DMS79 (cell line): ENCODE measurements around the gene RXFP4.

Experiments used
- DNase-seq: peaks from one replicate; lab custom pipeline; 2025; lab: John Stamatoyannopoulos, UW

The RXFP4 gene

DNA sequence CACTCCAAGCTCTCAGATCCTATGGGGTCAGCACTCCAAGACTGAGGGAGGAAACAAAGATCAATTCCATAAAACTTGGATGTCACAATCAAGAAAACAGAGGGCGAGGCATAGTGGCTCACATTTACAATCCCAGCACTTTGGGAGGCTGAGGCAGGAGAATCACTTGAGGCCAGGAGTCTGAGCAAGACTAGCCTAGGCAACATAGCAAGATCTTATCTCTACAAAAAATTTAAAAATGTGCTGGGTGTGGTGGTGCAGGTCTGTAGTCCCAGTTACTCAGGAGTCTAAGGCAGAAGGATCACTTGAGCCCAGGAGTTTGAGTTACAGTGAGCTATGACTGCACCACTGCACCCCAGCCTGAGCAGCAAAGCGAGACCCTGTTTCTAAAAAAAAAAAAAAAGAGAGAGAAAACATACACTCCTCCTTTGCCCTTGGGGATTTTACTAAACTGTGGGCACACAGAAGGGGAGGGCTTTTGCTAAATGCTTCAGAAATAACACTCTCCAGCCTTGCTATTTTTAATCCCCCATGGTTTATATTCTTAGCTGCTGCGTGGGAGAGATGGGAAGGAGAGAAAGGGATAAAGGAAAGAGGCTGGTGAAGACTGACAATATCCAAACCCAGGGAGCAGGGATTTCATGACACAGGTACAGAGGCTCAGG, 18.8 kb downstream of the RXFP4 start:
- DNase-seq, result no peak

DNA sequence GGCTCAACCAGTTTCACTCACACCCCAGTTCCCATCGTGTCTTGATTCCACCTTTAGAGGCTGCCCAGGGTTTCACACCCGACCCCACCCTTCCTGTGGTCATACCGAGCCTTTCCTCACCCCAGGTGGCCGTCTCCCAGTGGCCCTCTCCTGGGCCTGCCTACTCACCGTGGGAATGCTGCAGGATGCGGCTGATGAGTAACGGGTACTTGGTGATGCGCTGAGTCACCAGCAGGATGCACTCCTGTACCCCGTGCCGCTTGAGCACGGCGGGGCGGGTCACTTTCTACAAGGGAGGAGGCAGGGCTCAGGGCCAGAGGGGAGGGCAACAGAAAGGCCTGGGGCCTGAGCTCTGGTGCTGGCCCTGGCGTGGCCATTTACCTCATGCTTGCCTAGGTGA, 20.5 kb downstream of the RXFP4 start:
- no peak for DNase-seq

DNA sequence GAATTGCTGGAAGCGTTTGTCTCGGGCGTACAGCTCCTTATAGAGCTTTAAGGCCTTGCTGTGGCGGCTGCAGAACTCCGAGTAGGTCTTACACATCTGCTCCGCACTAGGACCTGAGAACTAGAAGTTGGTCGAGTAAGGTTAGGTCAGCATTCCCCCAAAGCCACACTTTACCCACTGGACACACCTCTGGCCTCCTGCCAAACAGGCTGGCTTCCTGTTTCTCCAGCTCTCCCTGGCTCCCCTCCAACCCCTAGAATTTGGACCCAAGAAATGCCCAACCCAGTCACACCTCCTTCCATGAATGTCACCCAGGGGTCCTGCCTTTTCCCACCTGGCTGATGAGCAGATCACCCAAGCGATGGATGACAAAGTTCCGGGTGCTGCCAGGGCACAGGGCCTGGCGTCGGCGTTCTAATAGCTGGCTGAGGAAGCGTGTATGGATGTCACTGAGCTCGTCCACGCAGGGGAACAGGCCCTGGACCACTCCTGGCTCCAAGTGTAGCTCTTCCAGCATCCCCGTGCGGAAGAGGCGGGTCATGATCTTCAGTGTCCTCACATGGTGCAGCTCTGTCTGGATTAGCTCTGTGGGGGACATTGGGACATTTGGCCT, 21.3 kb downstream of the RXFP4 start:
- no peak for DNase-seq

DNA sequence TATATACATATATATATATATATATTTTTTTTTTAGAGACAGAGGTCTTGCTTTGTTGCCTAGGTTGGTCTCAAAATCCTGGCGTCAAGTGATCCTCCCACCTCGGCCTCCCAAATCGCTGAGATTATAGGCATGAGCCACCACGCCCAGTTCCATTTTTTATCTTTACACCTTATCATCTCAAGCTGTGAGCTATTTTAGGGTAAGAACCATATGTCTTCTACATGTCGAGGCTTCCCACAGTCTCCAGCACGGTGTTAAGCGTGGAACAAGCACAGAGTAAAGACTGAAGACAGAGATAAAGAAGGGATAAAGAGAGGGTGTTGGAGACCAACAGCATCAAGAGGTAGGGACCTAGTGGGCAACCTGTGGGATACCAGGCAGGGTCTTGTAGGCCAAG, 22.8 kb downstream of the RXFP4 start:
- no peak for DNase-seq

DNA sequence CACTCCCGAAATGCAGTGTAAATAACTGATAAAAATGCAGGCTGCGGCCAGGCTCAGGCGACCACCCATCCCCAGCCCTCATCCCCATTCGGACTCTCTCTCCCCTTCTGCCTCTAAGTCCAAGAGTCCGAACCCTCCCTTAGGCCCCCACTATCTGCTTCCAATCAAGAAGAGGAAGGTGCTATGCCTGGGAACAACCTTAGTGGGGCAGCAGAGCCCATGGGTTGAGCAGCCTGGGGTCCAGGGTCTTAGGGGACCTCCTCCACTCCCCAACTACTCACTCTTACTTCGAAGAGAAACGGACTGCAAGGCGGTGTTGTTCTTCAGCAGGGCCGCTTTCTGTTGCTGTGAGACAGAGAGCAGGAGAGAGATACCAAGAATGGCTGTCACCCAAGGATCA, 24.7 kb downstream of the RXFP4 start:
- DNase-seq, result no peak

DNA sequence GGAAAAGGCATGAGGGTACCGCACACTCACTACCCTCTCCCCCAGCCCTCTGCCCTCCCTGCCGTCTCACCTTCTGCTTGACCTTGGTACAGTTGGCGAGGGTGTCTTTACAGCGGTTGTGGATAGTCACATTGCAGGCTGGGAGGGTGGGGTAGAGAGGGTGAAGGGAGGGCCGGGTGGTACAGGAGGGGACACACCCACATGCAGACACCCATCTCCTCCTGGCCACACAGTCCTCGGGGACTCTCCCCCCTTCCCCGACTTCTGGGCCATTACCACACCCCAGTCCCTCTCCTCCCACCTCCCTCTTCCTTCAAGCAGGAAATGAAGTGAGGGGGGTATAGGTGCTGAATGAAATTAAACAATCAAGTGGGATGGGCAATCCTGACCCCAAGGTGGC, 25.3 kb downstream of the RXFP4 start:
- DNase-seq, result no peak

DNA sequence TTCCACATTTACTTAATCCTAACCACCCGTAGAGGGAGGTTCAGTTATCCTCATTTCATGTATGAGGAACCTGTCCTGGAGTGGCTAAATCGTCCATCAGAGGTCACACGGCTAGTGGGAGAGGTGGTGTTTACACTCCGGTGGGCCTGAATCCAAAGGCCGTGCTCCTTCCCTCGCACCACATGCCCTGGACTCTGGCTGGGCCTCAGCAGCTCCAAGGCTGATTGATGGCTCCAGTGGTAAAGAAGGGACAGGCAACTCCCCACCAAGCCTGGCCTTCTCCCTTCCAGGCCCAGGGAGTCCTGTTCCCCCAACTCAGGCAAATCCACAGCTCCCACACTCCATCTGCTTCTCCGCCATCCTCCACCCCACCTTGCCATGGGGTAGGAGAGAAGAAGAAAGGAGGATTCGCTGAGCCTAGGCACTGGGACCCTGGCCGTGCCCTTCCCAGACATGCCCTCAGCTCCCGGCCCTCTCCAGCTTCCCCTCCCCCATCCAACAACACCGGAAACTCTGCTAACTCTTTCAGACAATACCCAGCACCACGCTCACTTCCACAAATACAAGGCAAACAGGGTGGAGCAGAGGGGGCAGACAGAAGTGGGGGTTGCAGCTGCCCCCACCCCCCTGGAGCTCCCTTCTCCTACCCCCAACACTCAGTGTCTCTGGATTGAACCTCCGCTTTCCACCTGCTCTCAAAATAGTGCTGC, 26.1 kb downstream of the RXFP4 start:
- no peak for DNase-seq

DNA sequence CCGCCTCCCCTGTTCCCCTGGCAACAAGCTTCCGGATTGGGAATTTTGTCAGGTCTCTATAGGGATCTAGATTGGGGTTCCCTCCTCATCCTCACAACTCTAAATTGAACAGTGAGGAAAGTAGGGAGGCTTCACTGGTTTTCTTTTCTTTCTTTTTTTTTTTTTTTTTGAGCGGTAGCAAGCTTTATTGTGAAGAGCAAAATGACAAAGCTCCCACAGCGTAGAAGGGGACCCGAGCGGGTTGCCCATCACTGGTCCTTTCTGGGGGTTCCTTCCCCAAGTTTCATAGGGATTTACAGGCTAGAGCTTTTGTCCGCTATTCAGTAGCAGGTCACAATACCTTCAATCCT, 26.6 kb downstream of the RXFP4 start:
- DNase-seq, result no peak

DNA sequence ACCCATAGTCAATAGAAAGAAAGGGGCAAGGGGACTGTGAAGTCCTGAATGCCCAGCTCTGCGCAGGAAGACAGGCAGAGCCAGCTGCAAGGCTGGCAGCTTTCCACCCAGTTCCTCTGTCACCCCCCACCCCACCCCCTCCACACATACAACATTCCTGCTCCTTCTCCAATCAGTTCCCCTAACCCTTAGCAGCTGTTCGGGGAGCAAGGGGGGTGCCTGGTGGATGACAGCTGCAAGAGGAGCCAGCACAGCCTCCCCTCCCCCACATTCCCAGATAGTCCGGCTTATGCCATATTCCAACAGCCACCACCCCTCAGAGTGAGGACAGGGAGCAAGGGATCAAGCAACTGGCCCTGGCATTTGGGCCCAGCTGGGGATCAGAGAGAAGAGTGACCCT, 27.2 kb downstream of the RXFP4 start:
- no peak for DNase-seq

DNA sequence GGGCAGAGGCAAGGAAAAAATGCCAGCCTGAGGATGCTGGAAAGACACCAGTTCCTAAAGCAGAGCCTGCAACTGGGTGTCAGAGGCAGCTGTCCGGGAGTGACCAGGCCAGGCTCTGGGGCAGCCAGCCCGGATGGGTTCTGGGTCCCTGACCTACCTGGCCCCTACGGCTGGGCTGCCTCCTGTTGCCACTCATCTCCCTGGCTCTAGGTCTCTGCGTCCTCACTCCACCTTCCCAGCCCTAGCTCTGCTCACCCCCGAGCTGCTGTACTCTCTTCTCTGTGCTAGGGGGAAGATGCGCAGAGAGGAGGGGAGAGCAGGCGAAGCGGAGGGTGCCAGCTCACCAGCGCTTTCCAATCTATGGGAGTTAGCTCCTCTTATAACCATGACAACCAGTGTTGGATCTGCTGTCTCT, 27.9 kb downstream of the RXFP4 start:
- DNase-seq, result no peak

DNA sequence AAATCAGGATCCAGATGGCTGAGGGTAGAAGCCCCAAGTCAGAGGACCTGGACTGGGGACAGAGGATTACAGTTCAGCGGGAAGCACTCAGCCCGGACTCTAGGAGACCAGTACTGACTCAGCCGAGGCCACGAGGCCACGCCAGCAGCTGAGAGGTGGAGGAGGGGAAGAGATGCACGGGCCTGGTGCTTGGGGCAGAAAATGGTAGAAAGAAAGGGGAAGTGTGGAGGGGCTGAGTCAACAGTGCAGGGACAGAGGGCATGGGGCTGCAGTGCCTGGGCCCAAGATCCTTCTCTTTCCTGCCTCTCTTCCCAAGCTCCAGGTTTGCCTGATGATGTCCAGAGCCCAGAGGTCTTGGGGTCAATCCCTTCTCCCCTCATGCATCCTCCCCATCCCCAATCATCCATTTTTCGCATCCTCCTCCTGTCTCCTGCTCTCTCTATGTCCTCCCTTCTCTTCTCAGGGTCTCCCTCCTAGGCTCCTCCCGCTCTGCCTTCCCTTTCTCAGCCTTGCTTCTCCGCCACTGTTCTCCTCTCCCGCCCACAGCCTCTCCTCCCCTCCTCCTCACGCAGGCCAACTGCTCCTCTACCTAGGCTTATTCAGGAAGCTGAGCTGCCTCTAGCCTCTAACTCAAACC, 29.2 kb downstream of the RXFP4 start:
- DNase-seq, result no peak

DNA sequence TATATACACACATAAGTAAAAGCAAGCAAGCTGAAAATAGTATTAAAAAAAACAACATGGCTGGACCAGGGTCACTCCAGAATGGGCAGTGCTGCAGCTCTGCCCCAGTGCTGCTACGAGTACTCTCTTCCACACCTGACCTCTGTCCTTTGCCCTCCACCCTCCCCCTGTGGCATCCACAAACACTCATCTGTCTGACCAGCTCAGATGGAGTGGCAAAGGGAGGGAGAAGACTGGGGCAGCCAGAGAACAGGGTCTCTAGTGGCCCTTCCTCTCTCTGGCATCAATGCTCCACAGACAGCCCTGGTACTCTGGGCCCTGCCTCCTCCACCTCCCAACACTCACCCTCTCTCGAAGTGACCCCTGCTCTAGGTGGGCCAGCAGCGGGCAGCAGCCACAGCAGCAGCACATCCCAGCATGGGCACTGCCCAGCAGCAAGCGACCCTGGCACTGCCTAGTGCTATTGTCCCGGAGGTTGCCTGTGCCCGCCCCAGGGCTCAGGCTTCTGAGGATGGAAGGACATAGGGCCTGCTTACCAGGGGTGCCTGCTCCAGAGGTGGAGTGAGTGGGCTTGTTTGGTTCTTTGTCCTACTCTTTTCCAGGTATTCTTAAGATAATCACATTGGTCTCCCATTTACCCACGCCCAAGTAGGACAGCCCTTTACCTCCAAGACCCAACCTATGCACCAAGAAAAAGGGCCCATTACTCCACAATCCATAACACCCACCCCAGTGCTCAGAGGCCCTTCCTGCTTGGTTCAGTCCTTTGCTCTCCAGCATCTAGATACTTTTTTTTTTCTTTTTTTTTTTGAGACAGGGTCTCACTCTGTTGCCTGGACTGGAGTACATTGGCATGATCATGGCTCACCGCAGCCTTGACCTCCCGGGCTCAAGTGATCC, 30.7 kb downstream of the RXFP4 start:
- no peak for DNase-seq

DNA sequence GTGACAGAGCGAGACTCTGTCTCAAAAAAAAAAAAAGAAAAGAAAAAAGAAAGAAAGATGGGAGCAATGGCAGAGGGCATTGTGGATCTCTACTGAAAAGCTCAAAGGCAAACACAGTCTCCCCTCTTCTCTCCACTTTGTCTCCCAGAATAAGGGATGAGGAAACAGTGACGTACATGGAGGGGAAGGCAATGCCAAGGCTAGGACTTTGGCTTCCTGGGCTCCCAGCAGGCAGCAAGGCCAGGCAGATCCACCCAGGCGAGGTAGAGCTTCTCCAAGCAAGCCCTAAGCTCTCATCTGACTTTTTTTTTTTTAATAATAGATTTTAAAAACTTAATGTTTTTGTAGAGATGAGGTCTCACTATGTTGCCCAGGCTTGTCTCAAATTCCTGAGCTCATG, 32.3 kb downstream of the RXFP4 start:
- no peak for DNase-seq

DNA sequence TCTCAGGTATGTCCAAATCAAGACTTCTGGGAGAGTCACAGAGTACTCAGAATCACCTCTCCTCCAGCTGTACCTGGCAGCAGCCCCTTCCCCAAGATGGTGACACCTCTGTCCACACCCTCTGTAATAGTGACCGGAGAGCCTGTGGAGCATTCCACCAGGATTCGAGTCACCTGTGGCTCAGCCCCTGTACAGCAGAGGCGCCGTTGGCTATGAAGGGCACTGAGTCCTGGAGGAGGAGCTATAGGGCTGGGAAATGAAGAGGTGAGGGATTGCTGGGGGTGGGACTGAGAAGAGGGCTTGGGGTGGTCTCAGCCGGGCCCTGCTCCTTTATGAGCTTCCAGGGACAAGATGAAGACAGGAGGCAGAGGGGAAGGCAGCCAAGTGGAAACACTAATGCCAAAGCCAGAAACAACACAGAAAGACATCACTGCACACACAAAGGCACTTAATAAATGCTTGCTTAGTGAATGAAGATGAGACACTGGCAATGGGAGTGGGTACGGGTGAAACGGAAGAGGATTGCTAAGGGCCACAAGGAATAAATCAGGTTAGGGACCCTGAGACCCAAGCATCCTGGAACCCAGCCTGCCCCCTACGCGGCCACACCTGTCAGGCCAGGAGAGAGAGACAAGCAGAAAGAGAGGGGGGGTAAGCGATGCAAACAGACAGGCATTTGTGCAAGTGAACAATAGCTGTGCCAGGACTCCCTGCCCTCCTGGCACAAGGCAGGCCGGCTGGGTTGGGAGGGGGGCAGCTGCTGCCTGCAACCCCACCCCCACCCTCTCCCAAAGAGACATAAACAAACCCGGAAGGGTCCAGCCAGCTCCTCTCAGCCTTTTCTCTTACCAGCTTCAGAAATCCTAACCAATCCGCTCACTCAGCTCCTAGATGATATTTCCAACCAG, 33.0 kb downstream of the RXFP4 start:
- no peak for DNase-seq

DNA sequence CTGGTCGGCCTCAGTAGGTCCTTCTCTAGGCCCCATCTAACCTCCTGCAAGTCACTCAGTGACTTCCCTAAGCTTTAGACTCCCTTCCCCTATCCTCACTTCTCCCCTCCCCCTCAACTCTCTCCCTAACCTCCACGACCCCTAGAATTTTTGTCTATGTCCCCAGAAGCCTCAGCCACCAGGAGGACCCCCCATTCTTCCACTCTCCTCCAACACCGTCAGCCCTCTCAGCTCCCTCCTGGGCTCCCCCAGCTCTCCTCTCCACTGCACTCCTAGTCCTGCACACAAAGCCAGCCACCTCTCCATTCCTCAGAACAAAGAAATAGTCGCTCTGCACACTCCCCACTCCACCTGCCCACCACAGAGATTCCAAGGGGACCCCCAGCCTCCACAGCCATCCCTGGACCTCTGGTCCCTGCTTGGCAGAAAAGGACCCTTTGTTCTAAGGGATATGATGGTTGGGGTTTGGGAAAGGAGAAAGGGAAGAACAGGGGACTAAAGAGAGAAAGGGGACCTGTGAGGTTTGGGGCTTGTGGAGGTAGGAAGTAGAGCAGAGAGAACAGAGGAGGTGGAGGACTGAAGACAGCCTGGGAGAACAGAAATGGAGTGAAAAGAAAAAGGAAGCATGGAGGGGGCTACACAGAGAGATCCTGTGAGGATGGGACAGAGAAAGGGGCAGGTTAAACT, 34.1 kb downstream of the RXFP4 start:
- DNase-seq, result no peak

DNA sequence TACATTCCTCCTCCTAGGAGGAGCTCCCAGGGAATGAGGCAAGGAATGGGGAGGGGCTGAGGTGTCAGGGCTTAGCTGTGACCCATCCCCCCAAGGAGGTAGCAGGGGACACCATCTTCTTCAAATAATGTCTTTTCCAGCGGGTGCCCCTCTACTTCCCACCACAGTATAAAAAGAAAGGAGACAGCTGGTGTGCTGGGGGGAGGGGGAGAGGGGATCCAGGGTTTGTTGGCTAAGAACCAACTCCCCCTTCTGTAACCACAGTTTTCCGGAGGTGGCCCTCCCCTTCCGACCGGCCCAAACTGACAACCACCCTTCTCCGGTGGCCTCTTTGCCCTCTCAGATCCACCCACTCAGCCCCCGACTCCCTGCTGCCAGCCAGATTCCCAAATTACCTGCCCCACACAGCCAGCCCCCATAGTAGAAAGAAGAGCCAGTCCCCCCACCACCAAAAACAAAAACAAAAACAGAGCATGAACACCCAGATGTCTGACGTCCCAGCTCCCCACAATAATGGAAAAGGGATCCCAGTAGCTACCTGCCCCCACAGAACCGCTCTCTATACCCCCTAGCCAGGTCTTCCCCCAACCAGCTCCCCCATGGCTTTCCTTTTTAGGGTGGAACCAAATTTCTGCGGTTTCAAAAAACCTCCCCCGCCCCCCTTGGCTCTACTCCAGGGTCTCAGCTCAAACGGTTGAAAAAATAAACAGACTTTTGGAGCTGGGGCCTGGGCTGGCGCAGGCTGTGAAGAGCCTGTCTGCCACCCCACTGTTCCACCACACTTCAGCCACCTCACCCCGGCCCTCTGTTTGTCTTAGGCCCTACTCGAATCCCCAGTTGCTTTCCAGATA, 34.8 kb downstream of the RXFP4 start:
- peak; percentile 63 for DNase-seq

DNA sequence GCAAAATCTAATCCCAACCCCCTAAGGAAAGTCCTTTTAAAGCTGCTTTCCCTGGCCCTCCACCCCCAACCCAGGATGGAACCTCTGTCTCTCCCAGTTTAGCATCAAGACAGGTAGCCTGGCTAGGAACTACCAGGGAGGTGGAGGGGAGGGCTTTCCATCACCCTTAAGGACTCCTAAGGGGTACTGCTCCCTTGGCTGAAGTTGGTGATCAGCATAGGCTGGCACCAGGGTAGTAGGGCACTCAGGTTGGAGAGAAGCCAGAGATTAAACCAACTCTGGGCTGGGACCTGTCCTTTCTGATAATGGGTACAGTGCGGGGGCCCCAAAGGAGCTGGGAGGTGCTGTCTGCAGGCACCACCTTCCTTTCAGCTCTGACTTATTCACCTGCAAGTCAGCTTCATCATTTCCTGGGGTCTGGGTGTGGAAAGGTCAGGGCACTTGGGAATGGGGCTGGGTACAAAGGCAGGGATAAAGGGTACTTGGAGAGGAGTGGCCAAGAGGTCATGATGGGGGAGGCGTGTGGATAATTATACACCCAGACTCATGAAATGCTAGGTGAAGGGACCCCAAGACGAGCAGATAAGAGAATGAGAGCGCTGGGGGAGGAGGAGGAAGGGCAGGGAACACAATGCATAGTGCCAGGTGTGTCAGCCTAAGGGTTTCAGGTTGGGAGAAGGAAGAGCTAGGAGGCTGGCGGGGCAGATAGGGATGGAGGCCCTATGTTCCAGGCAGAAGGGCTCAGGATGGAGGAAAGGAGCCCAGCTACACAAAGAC, 35.7 kb downstream of the RXFP4 start:
- DNase-seq, result no peak

DNA sequence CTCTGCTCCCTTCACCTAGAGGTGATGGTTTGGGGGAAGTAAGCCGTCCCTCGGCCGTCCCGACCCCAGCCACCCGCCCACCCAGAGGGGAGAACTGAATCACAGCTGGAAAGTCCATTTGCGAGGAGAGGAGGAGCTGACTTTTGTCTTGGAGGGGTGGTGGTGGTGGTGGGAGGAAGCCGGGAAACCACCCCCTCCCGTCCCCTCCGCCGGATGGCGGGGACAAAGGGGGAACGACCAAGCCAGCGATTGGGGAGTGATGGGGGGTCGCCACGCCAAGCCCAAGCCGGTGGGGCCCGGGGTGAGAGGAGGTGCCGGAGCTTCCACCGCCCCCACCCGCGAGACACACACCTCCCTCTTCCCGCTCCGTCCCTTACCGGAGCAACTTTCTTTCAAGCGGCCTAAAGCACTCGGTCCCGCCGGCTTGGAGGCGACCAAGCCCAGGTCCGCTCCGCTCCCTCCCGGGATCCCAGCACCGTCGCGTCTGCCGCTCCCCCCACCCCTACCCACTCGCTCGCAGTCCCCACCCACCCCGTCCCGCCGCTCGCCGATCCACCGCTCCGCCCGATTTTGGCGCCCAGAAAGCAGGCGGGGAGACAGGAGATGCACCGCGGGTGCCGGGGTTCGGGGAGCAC, 36.4 kb downstream of the RXFP4 start:
- no peak for DNase-seq
